ENCODE results near the gene ALDH3B1.

ALDH3B1 gene

DNA sequence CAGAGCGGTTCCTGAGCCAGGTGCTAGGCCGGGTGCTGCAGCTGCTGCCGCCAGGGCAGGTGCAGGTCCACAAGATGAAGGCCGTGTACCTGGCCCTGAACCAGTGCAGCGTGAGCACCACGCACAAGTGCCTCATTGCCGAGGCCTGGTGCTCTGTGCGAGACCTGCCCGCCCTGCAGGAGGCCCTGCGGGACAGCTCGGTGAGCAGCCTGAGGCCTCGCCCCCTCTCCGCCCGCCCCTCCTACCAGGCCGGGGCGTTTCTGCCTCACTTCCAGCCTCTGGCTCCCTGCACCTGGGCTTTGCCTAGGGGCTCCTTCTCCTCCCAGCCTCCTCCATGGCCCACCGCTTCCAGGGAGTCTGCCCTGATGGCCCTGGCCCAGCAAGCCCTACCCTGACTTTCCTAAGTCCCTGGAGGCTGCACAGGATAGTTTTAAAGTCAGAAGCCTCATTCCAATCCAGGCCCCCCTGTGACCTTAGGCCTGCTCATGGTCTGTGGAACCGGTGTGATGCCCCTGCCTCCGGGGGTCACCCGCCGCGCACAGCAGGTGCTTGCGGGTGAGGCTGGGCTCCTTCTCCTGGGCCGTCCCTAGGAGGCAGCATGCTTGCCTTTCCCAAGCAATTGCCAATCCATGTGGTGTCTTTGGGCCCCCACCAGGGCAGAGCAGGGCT is 34.2 kb downstream of the ALDH3B1 start:
- DNase-seq (ENCODE audit: low spot score in 2 of 2), result no peak
- no peaks in the 10 kb centered on the region for H3K9me3 ChIP-seq
- in situ Hi-C loops (cut with MboI; ENCODE audit: low sequenced_read_pairs), result no loop called here
- peaks cover 12% of the 10 kb centered on the region for H3K4me1 ChIP-seq
- H3K27me3 ChIP-seq (ENCODE audit: low read depth), result no peaks in the 10 kb centered on the region
- H3K36me3 ChIP-seq (replicated peaks), result peaks cover 8% of the 10 kb centered on the region
- H3K4me3 ChIP-seq, result no peak overlapping the region

DNA sequence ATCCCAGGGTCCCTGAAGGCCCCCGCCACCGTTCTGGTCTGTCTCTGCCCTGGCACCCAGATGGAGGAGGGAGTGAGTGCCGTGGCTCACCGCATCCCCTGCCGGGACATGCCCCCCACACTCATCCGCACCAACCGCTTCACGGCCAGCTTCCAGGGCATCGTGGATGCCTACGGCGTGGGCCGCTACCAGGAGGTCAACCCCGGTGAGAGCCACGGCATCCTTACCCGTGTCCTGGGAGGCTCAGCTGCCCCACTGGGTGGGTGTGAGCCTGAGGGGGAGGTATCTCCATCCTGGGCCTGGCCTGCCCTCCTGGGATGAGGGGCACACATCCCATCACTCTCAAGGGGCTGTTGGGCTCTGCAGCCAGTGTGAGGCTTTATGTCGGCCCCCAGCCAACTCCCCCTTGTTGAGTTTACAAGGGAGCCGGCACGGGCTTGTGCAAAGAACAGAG is 34.8 kb downstream of the ALDH3B1 start:
- no peak for DNase-seq (ENCODE audit: low spot score in 2 of 2)
- in situ Hi-C loops (cut with MboI; ENCODE audit: low sequenced_read_pairs), result no loop called here
- no peak overlapping the region for H3K4me3 ChIP-seq
- H3K4me1 ChIP-seq, result peaks cover 8% of the 10 kb centered on the region
- peaks cover 9% of the 10 kb centered on the region for H3K36me3 ChIP-seq (replicated peaks)
- H3K9me3 ChIP-seq, result no peaks in the 10 kb centered on the region
- no peaks in the 10 kb centered on the region for H3K27me3 ChIP-seq (ENCODE audit: low read depth)

DNA sequence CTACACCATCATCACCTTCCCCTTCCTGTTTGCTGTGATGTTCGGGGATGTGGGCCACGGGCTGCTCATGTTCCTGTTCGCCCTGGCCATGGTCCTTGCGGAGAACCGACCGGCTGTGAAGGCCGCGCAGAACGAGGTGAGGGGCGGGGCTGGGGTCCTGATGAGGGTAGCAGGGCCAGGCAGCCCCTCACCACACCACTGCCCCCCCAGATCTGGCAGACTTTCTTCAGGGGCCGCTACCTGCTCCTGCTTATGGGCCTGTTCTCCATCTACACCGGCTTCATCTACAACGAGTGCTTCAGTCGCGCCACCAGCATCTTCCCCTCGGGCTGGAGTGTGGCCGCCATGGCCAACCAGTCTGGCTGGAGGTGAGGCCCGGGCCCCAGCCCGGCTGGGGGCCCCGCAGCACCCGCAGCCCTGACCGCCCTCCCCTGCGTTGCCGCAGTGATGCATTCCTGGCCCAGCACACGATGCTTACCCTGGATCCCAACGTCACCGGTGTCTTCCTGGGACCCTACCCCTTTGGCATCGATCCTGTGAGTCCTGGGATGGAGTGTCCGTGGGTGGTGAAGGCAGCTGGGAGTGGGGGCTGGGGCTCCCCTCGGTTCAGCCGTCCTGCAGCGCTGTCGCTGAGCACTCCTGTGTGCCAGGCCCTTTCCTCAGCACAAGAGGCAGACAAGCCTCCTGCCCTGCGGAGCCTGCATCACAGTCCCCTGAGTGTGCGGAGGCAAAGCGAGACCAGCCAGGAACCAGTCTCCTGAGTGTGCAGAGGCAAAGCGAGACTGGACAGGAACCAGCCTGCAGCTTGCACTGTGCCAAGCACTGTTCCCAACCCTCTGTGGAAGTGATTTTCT is 37.5 kb downstream of the ALDH3B1 start:
- Histone ChIP-seq H3K9me3 (no peaks in the 10 kb centered on the region), H3K4me1 (no peaks in the 10 kb centered on the region), H3K36me3 (replicated peaks) (peaks cover 21% of the 10 kb centered on the region; the same call in 1 of the 2 replicates), H3K4me3 (no peak overlapping the region), H3K27me3 (ENCODE audit: low read depth) (no peaks in the 10 kb centered on the region)
- DNase-seq (ENCODE audit: low spot score in 2 of 2), result no peak
- in situ Hi-C loops (cut with MboI; ENCODE audit: low sequenced_read_pairs), result no loop called here

DNA sequence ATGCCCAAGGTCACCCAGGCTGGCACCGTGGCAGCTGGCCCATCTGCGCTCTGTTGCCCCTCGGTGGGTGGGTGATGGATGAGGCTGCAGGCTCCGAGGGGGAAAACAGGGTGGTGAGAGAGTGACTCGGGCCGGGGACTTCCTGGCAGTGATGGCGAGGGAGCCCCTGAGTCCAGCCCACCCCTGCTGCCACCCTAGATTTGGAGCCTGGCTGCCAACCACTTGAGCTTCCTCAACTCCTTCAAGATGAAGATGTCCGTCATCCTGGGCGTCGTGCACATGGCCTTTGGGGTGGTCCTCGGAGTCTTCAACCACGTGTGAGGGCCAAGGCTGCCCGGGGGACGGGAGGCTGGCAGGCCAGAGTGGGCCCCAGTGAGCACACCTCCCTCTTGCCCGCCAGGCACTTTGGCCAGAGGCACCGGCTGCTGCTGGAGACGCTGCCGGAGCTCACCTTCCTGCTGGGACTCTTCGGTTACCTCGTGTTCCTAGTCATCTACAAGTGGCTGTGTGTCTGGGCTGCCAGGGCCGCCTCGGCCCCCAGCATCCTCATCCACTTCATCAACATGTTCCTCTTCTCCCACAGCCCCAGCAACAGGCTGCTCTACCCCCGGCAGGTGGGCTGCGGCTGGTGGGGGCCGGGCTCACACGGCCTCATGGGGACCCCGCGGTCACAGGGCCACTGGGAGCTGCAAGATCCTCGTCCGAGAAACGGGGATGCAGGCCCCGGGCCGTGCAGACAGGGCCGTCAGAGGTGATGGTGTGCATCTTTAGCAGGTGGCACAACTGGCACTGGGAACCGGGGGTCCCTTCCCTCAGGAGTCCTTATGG is 38.8 kb downstream of the ALDH3B1 start:
- Histone ChIP-seq H3K9me3 (no peaks in the 10 kb centered on the region), H3K27me3 (ENCODE audit: low read depth) (no peaks in the 10 kb centered on the region), H3K36me3 (replicated peaks) (peaks cover 28% of the 10 kb centered on the region; the same call in 1 of the 2 replicates), H3K4me1 (no peaks in the 10 kb centered on the region), H3K4me3 (no peak overlapping the region)
- in situ Hi-C loops (cut with MboI; ENCODE audit: low sequenced_read_pairs), result no loop called here
- no peak for DNase-seq (ENCODE audit: low spot score in 2 of 2)

DNA sequence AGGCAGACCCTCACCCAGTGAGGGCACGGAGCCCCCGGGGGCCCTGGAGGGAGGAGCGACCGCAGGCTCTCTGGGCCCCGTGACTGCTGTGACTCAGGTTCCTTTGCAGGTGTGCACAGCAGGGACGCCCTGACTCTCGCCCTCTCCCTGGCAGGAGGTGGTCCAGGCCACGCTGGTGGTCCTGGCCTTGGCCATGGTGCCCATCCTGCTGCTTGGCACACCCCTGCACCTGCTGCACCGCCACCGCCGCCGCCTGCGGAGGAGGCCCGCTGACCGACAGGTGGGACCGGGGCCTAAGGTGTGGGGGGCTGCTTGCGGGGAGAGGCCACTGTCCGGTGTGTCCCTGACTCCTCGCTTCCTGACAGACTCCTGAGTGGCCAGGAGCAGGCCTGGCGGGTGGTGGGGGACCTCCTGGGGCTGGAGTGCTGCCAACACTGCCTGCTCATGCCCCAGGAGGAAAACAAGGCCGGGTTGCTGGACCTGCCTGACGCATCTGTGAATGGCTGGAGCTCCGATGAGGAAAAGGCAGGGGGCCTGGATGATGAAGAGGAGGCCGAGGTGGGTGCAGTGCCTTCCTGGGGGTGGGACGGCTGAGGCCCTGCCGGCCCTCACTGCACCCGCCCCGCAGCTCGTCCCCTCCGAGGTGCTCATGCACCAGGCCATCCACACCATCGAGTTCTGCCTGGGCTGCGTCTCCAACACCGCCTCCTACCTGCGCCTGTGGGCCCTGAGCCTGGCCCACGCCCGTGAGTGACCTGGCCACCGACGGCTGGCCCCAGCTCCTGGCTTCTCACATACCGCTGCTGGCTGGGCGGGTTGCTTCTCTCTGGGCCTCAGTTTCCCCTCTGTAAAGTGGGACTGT is 39.6 kb downstream of the ALDH3B1 start:
- no peak overlapping the region for H3K4me3 ChIP-seq
- in situ Hi-C loops (cut with MboI; ENCODE audit: low sequenced_read_pairs), result no loop called here
- H3K4me1 ChIP-seq, result no peaks in the 10 kb centered on the region
- DNase-seq (ENCODE audit: low spot score in 2 of 2), result no peak
- peaks cover 28% of the 10 kb centered on the region; the same call in 1 of the 2 replicates for H3K36me3 ChIP-seq (replicated peaks)
- H3K27me3 ChIP-seq (ENCODE audit: low read depth), result no peaks in the 10 kb centered on the region
- H3K9me3 ChIP-seq, result no peaks in the 10 kb centered on the region

DNA sequence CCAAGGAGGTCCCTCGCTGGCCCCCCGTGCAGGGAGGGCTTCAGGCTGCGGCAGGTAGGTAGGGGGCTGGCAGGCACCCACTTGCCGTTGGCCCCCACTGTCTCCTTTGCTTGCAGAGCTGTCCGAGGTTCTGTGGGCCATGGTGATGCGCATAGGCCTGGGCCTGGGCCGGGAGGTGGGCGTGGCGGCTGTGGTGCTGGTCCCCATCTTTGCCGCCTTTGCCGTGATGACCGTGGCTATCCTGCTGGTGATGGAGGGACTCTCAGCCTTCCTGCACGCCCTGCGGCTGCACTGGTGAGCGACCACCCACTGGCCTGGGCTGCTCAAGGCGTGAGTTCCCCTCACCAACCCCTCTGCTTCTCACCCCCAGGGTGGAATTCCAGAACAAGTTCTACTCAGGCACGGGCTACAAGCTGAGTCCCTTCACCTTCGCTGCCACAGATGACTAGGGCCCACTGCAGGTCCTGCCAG is 40.3 kb downstream of the ALDH3B1 start:
- DNase-seq (ENCODE audit: low spot score in 2 of 2), result no peak
- Histone ChIP-seq H3K9me3 (no peaks in the 10 kb centered on the region), H3K4me3 (no peak overlapping the region), H3K36me3 (replicated peaks) (peaks cover 25% of the 10 kb centered on the region; the same call in 1 of the 2 replicates), H3K27me3 (ENCODE audit: low read depth) (no peaks in the 10 kb centered on the region), H3K4me1 (no peaks in the 10 kb centered on the region)
- in situ Hi-C loops (cut with MboI; ENCODE audit: low sequenced_read_pairs), result no loop called here

DNA sequence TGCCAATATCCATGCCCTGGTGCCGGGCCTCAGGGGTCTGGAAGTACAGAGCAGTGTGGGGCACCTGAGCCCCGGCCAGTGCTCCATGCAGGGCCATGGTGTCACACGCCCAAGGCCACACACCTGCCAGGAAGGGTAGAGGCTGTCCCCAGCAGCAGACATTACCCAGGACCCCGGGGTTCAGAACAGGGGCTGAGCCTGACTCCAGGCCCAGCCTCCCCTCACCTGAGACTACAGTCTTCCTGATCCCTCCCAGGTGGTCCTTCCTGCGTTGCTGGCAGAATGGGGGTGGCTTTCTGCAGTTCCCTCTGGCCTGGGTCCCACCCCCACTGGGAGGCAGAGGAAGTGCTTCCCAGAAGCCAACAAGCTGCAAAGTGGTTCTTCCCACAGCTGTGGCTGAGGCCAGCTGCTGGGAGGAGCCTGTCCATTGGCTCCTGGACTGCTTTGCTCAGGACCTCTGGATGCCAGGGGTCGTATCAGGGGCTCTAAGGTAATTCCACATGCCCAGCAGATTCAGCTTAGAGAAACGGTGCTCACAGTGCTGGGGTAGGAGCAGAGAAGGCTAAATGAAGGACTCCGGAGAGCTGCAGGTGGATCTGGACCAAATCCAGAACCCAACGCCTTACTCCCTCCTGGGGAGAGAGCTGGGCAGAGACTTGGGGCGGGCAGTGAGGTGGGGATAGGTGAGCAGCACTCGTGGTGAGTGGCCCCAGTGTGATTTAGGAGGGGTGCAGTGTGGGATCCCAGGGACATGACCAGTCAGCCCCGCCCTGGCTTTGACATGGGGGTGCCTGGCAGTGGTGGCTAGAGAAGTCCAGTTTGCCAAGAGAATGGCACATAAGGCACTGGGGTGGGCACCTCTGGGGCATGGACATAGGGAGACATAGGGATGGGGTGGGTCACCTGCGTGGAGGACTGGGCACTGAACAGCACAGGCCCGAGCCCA is 41.3 kb downstream of the ALDH3B1 start:
- in situ Hi-C loops (cut with MboI; ENCODE audit: low sequenced_read_pairs), result no loop called here
- H3K27me3 ChIP-seq (ENCODE audit: low read depth), result no peaks in the 10 kb centered on the region
- no peaks in the 10 kb centered on the region for H3K4me1 ChIP-seq
- H3K9me3 ChIP-seq, result no peaks in the 10 kb centered on the region
- H3K36me3 ChIP-seq (replicated peaks), result peaks cover 25% of the 10 kb centered on the region; the same call in 1 of the 2 replicates
- no peak for DNase-seq (ENCODE audit: low spot score in 2 of 2)
- no peak overlapping the region for H3K4me3 ChIP-seq

DNA sequence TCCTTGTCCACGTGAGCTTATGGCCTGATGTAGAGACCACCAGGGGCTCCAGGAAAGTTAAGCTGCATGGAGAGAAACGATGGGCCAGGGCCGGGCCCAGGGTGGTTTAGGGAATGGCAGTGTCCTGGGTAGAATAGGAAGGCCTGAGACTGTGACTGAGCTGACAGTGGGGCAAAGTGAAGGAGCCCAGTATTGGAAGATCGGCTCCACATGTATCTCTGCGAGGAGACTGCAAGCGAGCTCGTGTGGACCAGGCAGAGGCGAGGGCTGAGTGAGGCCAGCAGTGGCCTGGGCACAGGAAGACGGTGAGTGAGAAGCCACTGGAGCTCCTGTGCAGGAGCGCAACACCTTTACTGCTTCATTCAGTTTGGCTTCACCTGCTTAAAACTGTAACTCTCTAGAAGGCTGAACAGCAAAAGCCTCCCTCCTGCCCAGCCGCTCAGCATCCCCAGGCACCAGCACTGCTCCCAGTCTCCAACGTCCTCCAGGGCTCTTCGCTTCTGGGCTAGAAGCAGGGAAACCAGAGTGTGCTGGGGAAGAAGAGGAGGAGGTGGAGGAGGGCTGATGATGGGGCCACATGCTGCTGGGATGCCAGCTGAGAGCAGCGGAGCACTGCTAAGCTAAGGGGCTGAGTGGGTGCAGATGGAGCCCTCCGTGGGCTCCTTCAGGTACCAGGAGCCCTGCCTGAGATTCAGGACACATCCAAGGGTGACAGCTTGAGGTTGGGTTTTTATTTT is 42.2 kb downstream of the ALDH3B1 start:
- no peak for DNase-seq (ENCODE audit: low spot score in 2 of 2)
- Histone ChIP-seq H3K4me3 (no peak overlapping the region), H3K9me3 (no peaks in the 10 kb centered on the region), H3K36me3 (replicated peaks) (peaks cover 25% of the 10 kb centered on the region; the same call in 1 of the 2 replicates), H3K27me3 (ENCODE audit: low read depth) (no peaks in the 10 kb centered on the region), H3K4me1 (no peaks in the 10 kb centered on the region)
- in situ Hi-C loops (cut with MboI; ENCODE audit: low sequenced_read_pairs), result no loop called here

DNA sequence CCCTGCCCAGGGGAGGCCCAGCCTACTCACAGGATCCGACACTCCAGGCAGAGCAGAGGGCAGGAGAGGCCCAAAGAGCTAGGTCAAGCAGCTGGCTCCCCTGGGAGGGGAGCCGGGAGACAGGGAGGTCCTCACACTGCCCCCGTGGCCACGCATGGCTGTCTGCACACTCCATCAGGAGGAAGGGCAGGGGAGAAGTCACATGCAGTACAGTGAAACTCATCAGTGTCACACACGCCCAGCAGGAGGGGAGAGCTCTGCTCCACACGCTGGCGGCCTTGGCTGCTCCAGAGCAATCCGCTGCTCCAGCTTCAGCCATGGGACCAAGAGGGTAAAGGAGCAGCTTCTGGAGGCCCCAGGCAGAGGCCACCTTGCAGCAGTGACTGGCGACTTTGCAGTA is 43.0 kb downstream of the ALDH3B1 start:
- no peak for DNase-seq (ENCODE audit: low spot score in 2 of 2)
- in situ Hi-C loops (cut with MboI; ENCODE audit: low sequenced_read_pairs), result no loop called here

DNA sequence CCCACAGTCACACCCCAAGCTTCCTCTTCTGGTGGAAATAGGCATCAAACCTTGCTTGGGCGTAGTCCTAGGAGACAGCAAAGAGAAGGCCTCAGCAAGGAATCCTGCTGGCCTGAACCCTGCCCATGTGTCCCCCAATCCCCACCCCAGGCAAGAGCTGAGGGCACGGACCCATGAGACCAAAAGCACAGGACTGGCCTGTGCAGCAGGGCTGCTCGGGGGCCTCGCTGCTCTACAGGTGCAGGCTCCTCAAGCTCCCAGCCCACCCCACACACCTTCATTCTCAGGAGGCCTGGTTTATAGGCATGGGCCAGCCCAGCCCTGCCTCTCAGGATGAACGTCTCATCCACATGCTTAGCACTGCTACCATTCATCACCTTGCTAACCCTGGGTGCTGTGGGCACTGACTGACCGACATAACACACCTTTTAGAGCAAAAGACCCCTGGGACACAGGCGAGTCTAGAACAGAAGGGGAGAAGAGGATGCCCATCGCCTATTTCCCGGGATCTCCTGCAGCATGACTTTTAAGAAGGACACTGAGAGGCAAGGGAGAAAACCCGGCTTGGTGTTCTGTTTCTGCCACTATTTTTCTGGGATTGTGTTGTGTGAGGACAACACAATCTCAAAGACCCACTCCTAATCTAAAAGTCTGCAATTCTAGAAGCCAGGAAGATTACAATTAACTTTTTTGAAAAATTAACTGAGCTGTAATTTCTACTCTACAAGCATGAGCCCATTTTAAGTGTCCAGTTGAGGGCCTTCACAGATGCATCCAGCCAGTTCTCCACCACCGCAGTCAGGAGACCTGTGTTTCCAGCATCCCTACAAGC is 44.1 kb downstream of the ALDH3B1 start:
- Histone ChIP-seq H3K27me3 (ENCODE audit: low read depth) (no peaks in the 10 kb centered on the region), H3K9me3 (no peaks in the 10 kb centered on the region), H3K4me1 (no peaks in the 10 kb centered on the region), H3K36me3 (replicated peaks) (peaks cover 20% of the 10 kb centered on the region; the same call in 1 of the 2 replicates), H3K4me3 (no peak overlapping the region)
- DNase-seq (ENCODE audit: low spot score in 2 of 2), result no peak
- in situ Hi-C loops (cut with MboI; ENCODE audit: low sequenced_read_pairs), result no loop called here

More for the DNA sequence above, 43.0 kb downstream of the ALDH3B1 start:
- Histone ChIP-seq H3K9me3 (no peaks in the 10 kb centered on the region), H3K36me3 (replicated peaks) (peaks cover 25% of the 10 kb centered on the region; the same call in 1 of the 2 replicates), H3K4me3 (no peak overlapping the region), H3K27me3 (ENCODE audit: low read depth) (no peaks in the 10 kb centered on the region), H3K4me1 (no peaks in the 10 kb centered on the region)

Measured in HAP-1 (cell line).